Activated CD4-positive, CD25-positive, alpha-beta regulatory T cell treated with anti-CD3 and anti-CD28 coated beads, Interleukin-2, amount 50 U/mL, for 24 hours (primary cell): Measurements from ENCODE around the gene ZNF79.

Experiments used
- ATAC-seq, 2 donors: fragments of 150-1000 bp; cut with Tn5 transposase; one replicate each; pipeline ENCODE4 v1.10.0; 2021; ENCODE audit warnings: mild to moderate bottlenecking in 1 of 2, moderate library complexity in 1 of 2

Gene ZNF79

GRCh38 chr9:127430415-127430814 lies 6.2 kb downstream of the ZNF79 start:
- ATAC-seq: no peak

- peak in 1 of 2 donors; percentile 79 for ATAC-seq
These were observed 13.5 kb downstream of the ZNF79 start for GRCh38 chr9:127437497-127438264.

- no peak for ATAC-seq
These were observed 14.2 kb downstream of the ZNF79 start for GRCh38 chr9:127438394-127438793.

- ATAC-seq: no peak
These were observed 20.2 kb downstream of the ZNF79 start for GRCh38 chr9:127444283-127444920.

GRCh38 chr9:127444921-127445850 lies 21.0 kb downstream of the ZNF79 start:
- ATAC-seq: no peak

GRCh38 chr9:127445851-127446712 lies 21.9 kb downstream of the ZNF79 start:
- ATAC-seq: no peak

- ATAC-seq: no peak
These were observed 22.7 kb downstream of the ZNF79 start for GRCh38 chr9:127446713-127447415.

- ATAC-seq: no peak
These were observed 23.4 kb downstream of the ZNF79 start for GRCh38 chr9:127447416-127448111.

GRCh38 chr9:127448112-127448805 lies 24.1 kb downstream of the ZNF79 start:
- ATAC-seq: no peak

GRCh38 chr9:127449332-127449966 lies 25.3 kb downstream of the ZNF79 start:
- no peak for ATAC-seq

GRCh38 chr9:127450243-127450760 lies 26.1 kb downstream of the ZNF79 start:
- peak; percentile 1 to 2 for ATAC-seq

- peak; percentile 69 to 74 for ATAC-seq
These were observed 26.8 kb downstream of the ZNF79 start, which contains the start of the genes LRSAM1 and RPL12 for GRCh38 chr9:127450830-127451607. Gene LRSAM1 (plus strand): TSS chr9:127451510. CDS start chr9:127454528, 3,018 bp downstream. Gene RPL12 (minus strand): TSS chr9:127451406. CDS start chr9:127451317, 89 bp downstream.

- no peak for ATAC-seq
These were observed 27.4 kb downstream of the ZNF79 start for GRCh38 chr9:127451608-127451857.

- ATAC-seq: peak; percentile 11 to 12
These were observed 27.9 kb downstream of the ZNF79 start for GRCh38 chr9:127451858-127452656.

GRCh38 chr9:127452691-127453090 lies 28.5 kb downstream of the ZNF79 start:
- no peak for ATAC-seq

GRCh38 chr9:127455324-127455992 lies 31.3 kb downstream of the ZNF79 start:
- ATAC-seq: no peak

- no peak for ATAC-seq
These were observed 33.2 kb downstream of the ZNF79 start for GRCh38 chr9:127457191-127457878.
